HCT116 (cell line): ENCODE results near the gene FBXO15. TPM values are rescaled to one million over a fixed set of nuclear protein-coding genes. Genes with fewer than 3 reads are reported as not detected.

Experiments
- ATAC-seq: fragments of 200-7000 bp; cut with Tn5 transposase; 2 replicates; pipeline ENCODE4 v1.9.1; 2020; ENCODE audit warnings: mild to moderate bottlenecking, moderate library complexity
- BruUV-seq: library from RNA; stranded (reverse); fragments of 400-500 nt; replicated peaks from 2 replicates; lab custom pipeline; 2021; lab: Mats Ljungman, UMichigan
- CTCF ChIA-PET: fragments of 300-600 bp; sonication (Branson Sonifier 250); formaldehyde crosslinking; loops from one replicate; lab custom pipeline; 2021; ENCODE audit warnings: antibody characterized with exemption; lab: Charles Lee
- POLR2A ChIA-PET: fragments of 300-600, 350-600 bp; sonication (Branson Sonifier 250); formaldehyde crosslinking; loops from one replicate; lab custom pipeline; 2021; ENCODE audit warnings: antibody characterized with exemption; lab: Charles Lee
- RAD21 ChIA-PET, 2 experiments: fragments of 300-600 bp; sonication (Branson Sonifier 250); formaldehyde crosslinking; loops; one replicate each; lab custom pipeline; 2023; ENCODE audit warnings: low total read pairs in 2 of 2; ENCODE audit not compliant: uncharacterized antibody in 2 of 2, unreplicated experiment in 2 of 2, low non-redundant PET in 1 of 2; lab: Charles Lee
- DNase-seq: peaks from one replicate; pipeline ENCODE4 v3.0.0-alpha.2; 2010; ENCODE audit warnings: low read depth, low spot score
- H2AFZ ChIP-seq: fragments of 200-600 bp; shearing (Covaris generic), sonication (generic); 2 replicates; pipeline ENCODE4 v1.6.1; 2017; ENCODE audit warnings: low read depth, mixed run types, mixed read lengths, antibody characterized with exemption, low read length; ENCODE audit not compliant: poor library complexity, severe bottlenecking
- H3K27ac ChIP-seq: 2 replicates; pipeline ENCODE4 v1.5.1; 2012; ENCODE audit warnings: low read depth, low read length
- H3K27me3 ChIP-seq: fragments of 200-600 bp; sonication (generic); 2 replicates; pipeline ENCODE4 v1.6.1; 2016; ENCODE audit warnings: mixed run types, low read length, mixed read lengths; ENCODE audit not compliant: insufficient read depth
- H3K36me3 ChIP-seq, 2 experiments: fragments of 200-500 bp in 1 of 2; fragments of 200-600 bp in 1 of 2; sonication (Bioruptor generic) in 1 of 2; sonication (generic) in 1 of 2; 2 replicates each; pipeline versions ENCODE4 v1.5.1 to v1.6.1; 2014 to 2016; ENCODE audit warnings: low read length in 2 of 2, inconsistent platforms in 1 of 2, mixed read lengths in 1 of 2, mixed run types in 1 of 2; ENCODE audit not compliant: insufficient read depth in 2 of 2, control insufficient read depth in 1 of 2
- H3K4me1 ChIP-seq, 2 experiments: fragments of 200-600 bp in 1 of 2; sonication (generic) in 1 of 2; 2 replicates each; pipeline versions ENCODE4 v1.5.1 to v1.6.1; 2012 to 2017; ENCODE audit warnings: low read length in 2 of 2, inconsistent platforms in 1 of 2, mild to moderate bottlenecking in 1 of 2, mixed read lengths in 1 of 2, mixed run types in 1 of 2, moderate library complexity in 1 of 2; ENCODE audit not compliant: insufficient read depth in 2 of 2, control insufficient read depth in 1 of 2
- H3K4me2 ChIP-seq: fragments of 200-600 bp; sonication (generic); 2 replicates; pipeline ENCODE4 v1.6.1; 2017; ENCODE audit warnings: mixed run types, low read length, mixed read lengths
- H3K4me3 ChIP-seq, 2 experiments: fragments of 200-600 bp in 1 of 2; sonication (generic) in 1 of 2; replicated peaks in 1 of 2; 2 replicates each; pipeline ENCODE4 v1.5.1; 2011 to 2016; ENCODE audit warnings: low read length in 2 of 2, control low read depth in 1 of 2, low read depth in 1 of 2, mild to moderate bottlenecking in 1 of 2, mixed read lengths in 1 of 2, mixed run types in 1 of 2
- H3K79me2 ChIP-seq: fragments of 200-600 bp; sonication (generic); 2 replicates; pipeline ENCODE4 v1.6.1; 2017; ENCODE audit warnings: mild to moderate bottlenecking, mixed run types, low read length, moderate library complexity, mixed read lengths; ENCODE audit not compliant: insufficient read depth
- H3K9ac ChIP-seq: fragments of 200-600 bp; sonication (generic); 2 replicates; pipeline ENCODE4 v1.6.1; 2016; ENCODE audit warnings: low read length, mixed read lengths
- H3K9me2 ChIP-seq: fragments of 200-600 bp; sonication (generic), shearing (Covaris generic); 2 replicates; pipeline ENCODE4 v1.6.1; 2017; ENCODE audit warnings: mixed run types, mild to moderate bottlenecking, moderate library complexity; ENCODE audit not compliant: insufficient read depth
- H3K9me3 ChIP-seq, 2 experiments: fragments of 200-500 bp in 1 of 2; fragments of 200-600 bp in 1 of 2; sonication (Bioruptor generic) in 1 of 2; sonication (generic) in 1 of 2; 2 replicates each; pipeline ENCODE4 v1.6.1; 2014 to 2017; ENCODE audit warnings: low read length in 2 of 2, mixed read lengths in 2 of 2, inconsistent platforms in 1 of 2, low read depth in 1 of 2, mild to moderate bottlenecking in 1 of 2, mixed run types in 1 of 2, moderate library complexity in 1 of 2; ENCODE audit not compliant: control insufficient read depth in 1 of 2, insufficient read depth in 1 of 2
- H4K20me1 ChIP-seq: fragments of 200-600 bp; sonication (generic), shearing (Covaris generic); 2 replicates; pipeline ENCODE4 v1.6.1; 2017; ENCODE audit warnings: mixed run types, mild to moderate bottlenecking, moderate library complexity; ENCODE audit not compliant: insufficient read depth
- ELF1 ChIP-seq: IDR thresholded peaks from 2 replicates; pipeline ENCODE4 v1.6.1; 2012; ENCODE audit warnings: low read depth, borderline replicate concordance
- JUND ChIP-seq: IDR thresholded peaks from 2 replicates; pipeline ENCODE4 v1.6.1; 2012
- SIN3A ChIP-seq: IDR thresholded peaks from 2 replicates; pipeline ENCODE4 v1.6.1; 2012; ENCODE audit warnings: low read depth
- SP1 ChIP-seq: IDR thresholded peaks from 2 replicates; pipeline ENCODE4 v1.6.1; 2012; ENCODE audit warnings: low read depth
- ZFX ChIP-seq: fragments of 450-650 bp; IDR thresholded peaks from 2 replicates; pipeline ENCODE4 v1.6.1; 2017
- ZNF274 ChIP-seq: fragments of 200-500 bp; sonication (Bioruptor generic); IDR thresholded peaks from 2 replicates; pipeline ENCODE4 v1.6.1; 2014; ENCODE audit warnings: mild to moderate bottlenecking, low read depth, low read length, inconsistent platforms
- intact Hi-C: fragments of 100-400 bp; cut with micrococcal nuclease; formaldehyde crosslinking; loops from 2 replicates; pipeline ENCODE4 v1.10.0; 2022
- total RNA-seq: library from RNA; stranded (reverse); gene quantifications from one replicate; pipeline ENCODE4 v1.2.1, GENCODE V29; 2021; ENCODE audit not compliant: unreplicated experiment
- TF ChIP-seq, protein P1 (sequence below): IDR thresholded peaks from 2 replicates; pipeline ENCODE4 v1.6.1; 2011; ENCODE audit warnings: mild to moderate bottlenecking, low read length, moderate library complexity; ENCODE audit not compliant: insufficient replicate concordance; ENCODE audit errors: extremely low read depth

The FBXO15 gene
- total RNA-seq, 1 experiment from 2014 or later = 1.1 TPM

DNA sequence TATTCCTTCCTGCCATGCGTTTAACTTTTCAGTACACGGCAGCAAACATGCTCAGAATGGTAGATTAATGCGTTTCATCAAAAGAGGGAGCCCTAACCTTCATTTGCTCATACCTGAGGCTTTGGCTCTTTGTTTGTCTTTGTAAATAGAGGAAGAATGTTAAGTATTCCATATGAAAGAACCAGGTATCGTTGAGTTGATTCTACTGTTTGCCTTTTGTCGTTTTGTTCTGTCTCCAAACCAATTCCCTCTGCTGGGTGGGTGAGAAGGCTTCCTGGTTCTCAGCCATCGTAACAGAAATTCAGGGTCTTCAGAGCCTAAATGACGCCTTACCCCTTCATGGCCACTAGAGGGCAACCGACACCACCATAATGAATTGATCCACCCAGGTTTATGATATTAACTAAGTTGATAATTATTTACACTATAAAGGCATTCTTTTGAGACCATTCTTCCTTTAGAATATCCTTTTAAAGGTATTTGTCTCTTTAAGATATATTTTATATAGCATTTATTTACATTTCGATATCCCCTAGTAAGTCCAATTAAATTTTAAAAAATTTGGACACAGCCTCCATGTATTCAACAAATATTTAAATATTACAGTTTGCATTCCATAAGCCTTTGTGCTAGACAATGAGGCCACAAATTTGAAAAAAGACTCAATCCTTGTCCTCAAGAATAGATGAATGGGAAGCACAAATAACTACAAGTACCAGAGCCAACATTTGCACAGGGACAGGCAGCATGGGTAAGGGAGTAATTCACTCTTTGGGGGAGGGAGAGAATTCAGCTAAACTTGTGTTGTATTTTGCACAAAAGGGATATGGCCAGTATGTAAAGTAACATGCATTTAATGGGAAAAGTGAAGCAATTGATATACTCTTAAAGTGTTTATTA, 48.8 kb upstream of the FBXO15 start (continued):
- TF ChIP-seq SIN3A (no peak), ZFX (no peak), JUND (no peak)

DNA sequence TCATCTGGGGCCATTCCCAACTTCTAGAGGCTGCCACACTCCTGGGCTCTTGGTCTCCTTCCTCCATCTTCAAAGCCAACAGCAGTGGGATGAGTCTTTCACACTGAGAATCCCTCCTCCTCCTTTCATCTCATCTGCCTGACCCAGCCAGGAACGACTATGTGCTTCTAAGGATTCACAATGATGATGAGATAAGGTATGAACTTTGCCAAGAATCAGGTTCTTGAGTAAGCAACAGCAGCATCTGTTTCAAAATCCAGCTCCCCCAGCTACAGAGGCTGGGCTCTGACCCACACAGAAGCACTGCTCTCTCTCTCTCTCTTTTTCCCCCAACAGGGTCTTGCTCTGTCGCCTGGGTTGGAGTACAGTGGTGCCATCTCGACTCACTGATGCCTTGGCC, 47.1 kb upstream of the FBXO15 start:
- Histone ChIP-seq H3K9me3 (no peaks in the 10 kb centered on the region), H2AFZ (no peak overlapping the region), H3K36me3 (no peaks in the 10 kb centered on the region), H3K9me2 (no peaks in the 10 kb centered on the region), H3K4me1 (peaks cover 0 to 4% of the 10 kb centered on the region in 2 experiments; a peak in 1 of 4 replicates), H3K27ac (no peak overlapping the region), H4K20me1 (no peaks in the 10 kb centered on the region), H3K27me3 (peaks cover 4% of the 10 kb centered on the region; the same call in 1 of the 2 replicates), H3K9ac (no peak overlapping the region), H3K4me2 (no peak overlapping the region), H3K4me3 (no peak overlapping the region), H3K79me2 (no peaks in the 10 kb centered on the region)
- POLR2A ChIA-PET = no interaction called here
- intact Hi-C loops = loop anchor here (5.0 kb wide), 2 partner anchors 93 to 283 kb away; no protein-coding TSS in a partner anchor
- RAD21 ChIA-PET = no interaction called here
- CTCF ChIA-PET = interaction anchor here (1.4 kb wide), 1 partner anchor 147 kb away, joined by 8 read pairs; no protein-coding TSS in a partner anchor
- no peak for ATAC-seq
- no peak for TF ChIP-seq SP1
- no peak for TF ChIP-seq ZNF274
- no peak for TF ChIP-seq ELF1
- TF ChIP-seq, protein P1, sequence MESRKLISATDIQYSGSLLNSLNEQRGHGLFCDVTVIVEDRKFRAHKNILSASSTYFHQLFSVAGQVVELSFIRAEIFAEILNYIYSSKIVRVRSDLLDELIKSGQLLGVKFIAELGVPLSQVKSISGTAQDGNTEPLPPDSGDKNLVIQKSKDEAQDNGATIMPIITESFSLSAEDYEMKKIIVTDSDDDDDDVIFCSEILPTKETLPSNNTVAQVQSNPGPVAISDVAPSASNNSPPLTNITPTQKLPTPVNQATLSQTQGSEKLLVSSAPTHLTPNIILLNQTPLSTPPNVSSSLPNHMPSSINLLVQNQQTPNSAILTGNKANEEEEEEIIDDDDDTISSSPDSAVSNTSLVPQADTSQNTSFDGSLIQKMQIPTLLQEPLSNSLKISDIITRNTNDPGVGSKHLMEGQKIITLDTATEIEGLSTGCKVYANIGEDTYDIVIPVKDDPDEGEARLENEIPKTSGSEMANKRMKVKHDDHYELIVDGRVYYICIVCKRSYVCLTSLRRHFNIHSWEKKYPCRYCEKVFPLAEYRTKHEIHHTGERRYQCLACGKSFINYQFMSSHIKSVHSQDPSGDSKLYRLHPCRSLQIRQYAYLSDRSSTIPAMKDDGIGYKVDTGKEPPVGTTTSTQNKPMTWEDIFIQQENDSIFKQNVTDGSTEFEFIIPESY = no peak
- no TSS peak for BruUV-seq
- DNase-seq = no peak
